Epithelial cell of esophagus (primary cell): ENCODE measurements around the gene AFAP1L2.

ENCODE experiments used
- DNase-seq: peaks from one replicate; pipeline ENCODE4 v3.0.0; 2010; ENCODE audit warnings: low read depth
- H3K4me3 ChIP-seq: 2 replicates; pipeline ENCODE4 v1.5.1; 2011; ENCODE audit warnings: mild to moderate bottlenecking, low read length, control low read depth
- TF ChIP-seq, protein P1 (sequence below): IDR thresholded peaks from 2 replicates; pipeline ENCODE4 v1.5.1; 2011; ENCODE audit warnings: low read depth, mild to moderate bottlenecking, low read length, control low read depth, inconsistent platforms; ENCODE audit not compliant: insufficient read depth; ENCODE audit errors: missing control alignments

Gene AFAP1L2

DNA sequence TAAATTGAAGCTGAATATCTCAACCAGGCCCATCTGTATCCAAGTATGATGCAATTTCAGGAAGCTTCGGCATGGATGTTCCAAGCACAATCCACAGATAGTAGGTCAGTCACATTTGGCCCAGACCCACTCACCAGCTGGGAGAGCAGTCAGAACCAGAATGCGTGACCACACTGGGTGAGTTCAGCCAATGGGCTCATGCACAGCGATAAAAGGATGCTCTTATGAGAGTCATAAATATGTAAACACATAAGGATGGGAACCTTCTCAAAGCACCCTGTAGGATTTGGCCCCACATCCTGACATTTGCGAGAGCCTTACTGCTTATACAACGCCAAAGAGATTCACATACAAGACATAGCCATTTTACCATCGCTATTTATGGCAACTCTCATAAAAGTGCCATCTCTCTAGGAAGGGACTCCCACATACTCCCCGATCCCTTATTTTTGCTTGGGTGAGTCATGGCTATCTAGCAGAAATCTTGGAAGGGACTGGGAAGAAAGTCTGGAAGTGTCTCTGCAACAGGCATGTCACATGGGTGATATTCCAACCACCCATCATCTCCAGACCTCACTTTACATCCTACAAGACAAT is 3.0 kb downstream of the AFAP1L2 start:
- TF ChIP-seq, protein P1, sequence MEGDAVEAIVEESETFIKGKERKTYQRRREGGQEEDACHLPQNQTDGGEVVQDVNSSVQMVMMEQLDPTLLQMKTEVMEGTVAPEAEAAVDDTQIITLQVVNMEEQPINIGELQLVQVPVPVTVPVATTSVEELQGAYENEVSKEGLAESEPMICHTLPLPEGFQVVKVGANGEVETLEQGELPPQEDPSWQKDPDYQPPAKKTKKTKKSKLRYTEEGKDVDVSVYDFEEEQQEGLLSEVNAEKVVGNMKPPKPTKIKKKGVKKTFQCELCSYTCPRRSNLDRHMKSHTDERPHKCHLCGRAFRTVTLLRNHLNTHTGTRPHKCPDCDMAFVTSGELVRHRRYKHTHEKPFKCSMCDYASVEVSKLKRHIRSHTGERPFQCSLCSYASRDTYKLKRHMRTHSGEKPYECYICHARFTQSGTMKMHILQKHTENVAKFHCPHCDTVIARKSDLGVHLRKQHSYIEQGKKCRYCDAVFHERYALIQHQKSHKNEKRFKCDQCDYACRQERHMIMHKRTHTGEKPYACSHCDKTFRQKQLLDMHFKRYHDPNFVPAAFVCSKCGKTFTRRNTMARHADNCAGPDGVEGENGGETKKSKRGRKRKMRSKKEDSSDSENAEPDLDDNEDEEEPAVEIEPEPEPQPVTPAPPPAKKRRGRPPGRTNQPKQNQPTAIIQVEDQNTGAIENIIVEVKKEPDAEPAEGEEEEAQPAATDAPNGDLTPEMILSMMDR: no peak
- DNase-seq: no peak
- H3K4me3 ChIP-seq: no peak overlapping the region

DNA sequence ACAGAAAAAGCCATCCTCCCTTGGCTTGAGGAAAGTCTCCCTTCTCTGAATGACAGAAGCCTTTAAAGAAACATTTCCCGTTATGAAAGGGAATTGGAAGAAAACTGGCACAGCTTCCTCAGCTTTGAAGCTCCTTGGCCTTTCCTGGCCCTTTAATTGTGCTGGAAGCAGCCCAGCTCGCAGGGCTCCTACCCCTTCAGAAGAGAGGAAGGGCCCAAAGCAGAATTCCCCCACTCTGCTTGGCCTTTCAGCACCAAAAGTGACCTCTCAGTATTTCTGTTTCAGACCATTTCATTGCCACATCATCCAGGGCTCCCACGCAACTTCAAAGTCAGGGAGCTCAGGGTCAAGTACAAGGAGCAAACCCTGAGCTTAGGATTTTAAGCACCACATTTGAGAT is 4.2 kb downstream of the AFAP1L2 start:
- H3K4me3 ChIP-seq: no peak overlapping the region
- DNase-seq: no peak
- TF ChIP-seq, protein P1: no peak

DNA sequence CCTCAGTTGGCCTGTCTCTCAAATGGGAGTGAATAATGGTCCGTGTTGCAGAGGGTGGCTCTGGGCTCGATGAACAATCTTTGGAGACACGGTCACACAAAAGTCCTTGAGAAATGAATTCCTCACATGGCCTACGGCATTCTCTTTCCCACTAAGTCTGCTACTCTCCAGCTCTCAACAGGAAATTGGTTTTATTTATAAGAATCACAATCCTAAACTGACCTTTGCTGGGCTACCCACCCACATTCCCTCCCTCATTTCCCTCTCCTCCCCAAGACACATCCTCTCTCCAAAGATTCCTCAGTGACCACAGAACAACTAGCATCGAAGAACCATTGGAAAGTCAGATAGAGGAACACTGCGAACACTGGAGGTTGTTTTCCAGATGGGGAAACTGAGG is 4.7 kb downstream of the AFAP1L2 start:
- TF ChIP-seq, protein P1: no peak
- no peak for DNase-seq
- no peak overlapping the region for H3K4me3 ChIP-seq

DNA sequence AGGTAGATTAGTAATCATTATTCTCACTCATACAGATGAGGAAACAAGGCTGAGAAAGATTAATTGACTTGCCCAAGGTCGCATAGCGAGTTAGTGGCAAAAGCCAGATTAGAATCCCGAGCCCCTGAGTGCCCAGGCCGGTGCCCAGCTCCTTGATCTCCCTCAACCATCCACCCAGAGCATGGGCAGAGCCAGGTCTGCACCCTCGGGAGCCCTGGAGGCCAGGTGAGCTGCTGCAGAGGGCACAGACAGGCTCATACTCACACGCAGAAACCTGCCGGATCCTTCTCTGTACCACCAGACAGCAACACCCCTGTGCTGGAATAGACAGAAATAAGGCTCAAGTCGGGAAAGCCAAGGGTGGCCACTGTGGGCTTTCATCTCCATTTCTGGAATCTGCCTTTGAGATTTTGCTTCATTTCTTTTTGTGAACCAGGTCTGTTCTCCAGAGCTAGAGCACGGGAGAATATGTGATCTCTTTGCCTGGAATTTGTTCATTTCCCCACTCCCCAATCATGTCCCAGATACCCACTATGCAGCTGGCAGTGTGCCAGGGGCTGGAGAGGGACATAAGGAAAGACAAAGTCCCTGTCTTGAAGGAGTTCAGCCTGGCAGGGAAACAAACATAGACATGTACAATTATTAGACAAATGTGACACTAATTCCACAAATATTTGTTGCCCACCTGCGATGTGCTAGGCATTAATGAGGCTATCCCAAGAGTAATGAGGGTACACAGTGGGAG is 5.5 kb downstream of the AFAP1L2 start:
- no peak for DNase-seq

DNA sequence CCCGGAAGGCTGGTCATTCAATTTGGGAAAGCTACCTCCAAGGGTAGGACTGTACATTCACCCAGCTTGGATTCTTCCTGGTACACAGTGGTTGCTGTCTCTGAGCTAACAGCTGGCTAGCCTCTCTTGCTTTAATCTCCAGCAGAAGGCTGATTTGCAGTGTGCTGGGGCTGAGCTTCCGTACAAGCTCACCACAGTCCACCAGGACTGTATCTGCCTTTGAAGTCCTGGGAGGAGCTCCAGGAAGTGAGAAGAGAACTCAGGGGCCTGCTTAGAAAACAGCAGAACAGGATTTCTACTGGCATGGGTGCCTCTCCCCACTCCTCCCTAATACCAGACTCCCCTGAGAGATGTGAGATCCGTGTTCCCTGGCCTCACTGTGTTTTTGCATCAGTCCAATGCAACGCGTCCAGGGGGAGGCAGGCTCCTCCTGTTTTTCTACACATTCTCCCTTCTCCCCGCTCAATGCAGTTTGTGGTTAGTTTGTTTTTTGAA is 6.6 kb downstream of the AFAP1L2 start:
- DNase-seq: no peak
- no peak overlapping the region for H3K4me3 ChIP-seq
- TF ChIP-seq, protein P1: peak; percentile 3

More for the DNA sequence above, 5.5 kb downstream of the AFAP1L2 start:
- H3K4me3 ChIP-seq: no peak overlapping the region
- TF ChIP-seq, protein P1: no peak

DNA sequence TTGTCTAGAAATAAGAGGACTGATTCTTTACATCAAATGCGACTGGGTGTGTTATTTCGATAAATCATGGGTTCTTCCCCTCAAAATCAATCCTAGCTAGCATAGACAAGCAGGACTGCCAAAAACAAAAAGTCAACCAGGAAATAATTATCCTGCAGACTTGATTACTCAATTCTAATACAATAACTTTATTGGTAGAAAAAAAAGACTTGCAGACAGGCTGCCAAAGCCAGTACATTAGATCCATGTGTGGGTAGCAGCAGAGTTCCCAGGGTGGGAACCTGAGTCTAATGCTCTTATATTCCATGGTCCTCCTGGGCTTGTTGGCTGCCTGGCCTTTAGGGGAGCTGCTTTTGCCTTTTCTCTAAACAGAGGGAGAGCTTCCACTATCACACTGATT is 7.8 kb downstream of the AFAP1L2 start:
- H3K4me3 ChIP-seq: no peak overlapping the region
- TF ChIP-seq, protein P1: no peak
- DNase-seq: no peak
